HG02623 (cell line): ENCODE measurements around the gene NAA60.
"Not testable (repeated sequence)": the region's sequence is repeated elsewhere in the genome, so short reads cannot be mapped to it uniquely, and the experiment has no call there.

Source experiments
- ATAC-seq: cut with Tn5 transposase; IDR thresholded peaks from one replicate; pipeline ENCODE4 v1.9.1; 2021; ENCODE audit warnings: moderate library complexity; ENCODE audit not compliant: unreplicated experiment

Gene NAA60

GRCh38 chr16:3481696-3482658, 38.5 kb downstream of the NAA60 start:
- ATAC-seq = no peak

GRCh38 chr16:3482659-3483241, 39.3 kb downstream of the NAA60 start:
- no peak for ATAC-seq

DNA sequence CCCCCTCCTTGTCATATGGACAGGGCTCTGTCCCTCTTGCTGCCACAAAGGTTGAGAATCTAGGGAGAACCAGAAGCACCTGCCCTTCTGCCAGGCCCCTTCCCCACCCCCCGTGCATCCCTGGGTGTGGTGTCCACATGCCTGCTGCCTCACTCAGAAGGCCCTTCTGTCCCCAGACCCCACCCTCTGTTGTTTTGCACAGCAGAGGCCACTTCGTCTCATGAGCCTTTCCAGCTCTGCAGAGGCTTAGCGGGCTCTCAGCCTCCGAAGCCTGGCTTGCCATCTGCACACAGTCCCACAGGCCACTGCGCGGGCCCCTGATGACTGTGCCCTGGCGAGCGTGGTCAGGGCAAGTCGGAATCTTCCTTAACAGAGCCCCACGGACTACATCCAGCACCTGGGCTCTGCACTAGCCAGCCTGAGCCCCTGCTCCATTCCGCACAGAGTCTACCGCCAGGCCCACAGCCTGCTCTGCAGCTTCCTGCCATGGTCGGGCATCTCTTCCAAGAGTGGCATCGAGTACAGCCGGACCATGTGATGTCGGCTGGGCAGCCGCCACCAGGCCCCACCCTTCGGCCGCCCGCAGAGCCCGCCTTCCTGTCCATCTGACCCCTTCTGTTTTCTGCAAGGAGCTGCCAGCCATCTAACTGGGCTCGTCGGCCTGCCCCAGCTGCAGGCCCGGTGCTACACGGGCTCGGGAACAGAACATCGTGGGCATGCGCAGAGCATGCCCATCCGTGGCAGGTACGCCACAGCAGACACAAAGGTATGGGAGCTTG, 41.0 kb downstream of the NAA60 start:
- no peak for ATAC-seq

- no peak for ATAC-seq
Observed at GRCh38 chr16:3485097-3485745, 41.7 kb downstream of the NAA60 start.

- no peak for ATAC-seq
Observed at GRCh38 chr16:3485821-3486505, 42.5 kb downstream of the NAA60 start.

DNA sequence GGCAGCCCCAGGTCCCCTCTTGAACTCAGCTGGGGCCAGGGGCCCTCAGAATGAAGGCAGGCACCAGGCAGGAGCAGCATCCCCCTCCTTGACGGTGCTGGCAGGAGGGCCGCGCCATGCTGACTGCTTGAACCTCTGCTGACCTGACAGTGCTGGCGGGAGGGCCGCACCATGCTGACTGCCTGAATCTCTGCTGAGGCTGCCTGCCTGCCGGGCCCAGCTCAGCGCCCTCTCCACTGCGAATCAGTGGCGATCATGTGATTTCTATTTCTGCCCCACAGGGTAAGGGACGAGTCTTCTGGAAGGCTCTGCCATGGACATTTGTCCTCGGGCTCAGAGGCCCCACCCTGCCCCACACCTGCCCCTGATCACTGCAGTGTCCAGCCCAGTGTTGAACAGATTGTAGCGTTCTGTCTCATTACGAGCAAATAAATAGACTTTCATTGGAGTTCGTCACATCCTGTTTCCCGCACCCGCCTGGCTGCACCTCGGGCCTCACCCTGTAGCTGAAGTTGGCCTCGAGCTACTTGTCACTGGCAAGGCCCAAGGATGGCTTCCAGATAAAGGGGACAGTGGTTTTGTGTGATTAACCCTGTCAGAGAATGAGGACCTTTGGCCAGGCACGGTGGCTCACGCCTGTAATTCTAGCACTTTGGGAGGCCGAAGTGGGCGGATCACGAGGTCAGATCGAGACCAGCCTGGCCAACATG, 43.2 kb downstream of the NAA60 start:
- ATAC-seq = no peak

DNA sequence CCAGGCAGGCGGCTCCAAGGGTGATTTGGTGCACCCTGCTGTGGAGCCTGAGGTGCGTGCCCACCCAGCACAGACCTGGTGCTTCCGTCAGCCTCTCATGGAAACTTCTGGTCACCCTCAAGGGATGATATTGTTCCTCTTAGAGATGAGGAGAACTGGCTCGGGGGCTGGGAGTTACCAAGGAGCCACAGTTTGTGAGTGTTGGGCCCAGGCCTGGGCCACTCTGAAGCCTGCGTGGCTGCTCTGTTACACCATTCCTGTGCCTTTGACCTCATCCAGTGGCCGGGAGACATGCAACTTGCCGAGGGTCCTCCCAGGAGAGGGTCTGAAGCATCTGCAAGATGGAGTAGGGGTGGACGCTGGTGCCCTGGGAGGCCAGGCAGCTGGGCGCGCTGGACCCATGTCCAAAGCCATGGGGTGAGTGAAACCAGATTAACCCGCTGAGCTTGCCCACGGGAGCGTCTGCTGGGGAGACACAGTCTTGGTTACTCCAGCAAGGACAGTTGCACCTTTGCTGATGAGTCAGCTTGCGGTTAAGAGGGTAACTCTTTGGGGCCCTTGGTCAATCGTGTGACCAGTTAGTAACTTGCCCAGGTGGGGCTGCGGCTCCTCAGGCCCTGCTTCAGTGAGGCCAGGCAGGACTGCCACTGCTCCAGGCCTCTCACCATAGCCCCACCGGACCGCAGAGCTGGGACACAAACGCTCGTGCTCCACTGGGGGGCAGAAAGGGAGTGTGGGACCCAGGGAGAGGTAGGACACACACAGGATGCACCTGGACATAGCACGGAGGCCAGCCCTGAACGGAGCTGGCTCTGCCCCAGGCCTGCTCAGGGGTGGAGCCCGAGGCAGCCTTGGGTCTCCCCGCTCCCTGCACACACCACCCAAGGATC, 44.3 kb downstream of the NAA60 start:
- no peak for ATAC-seq

DNA sequence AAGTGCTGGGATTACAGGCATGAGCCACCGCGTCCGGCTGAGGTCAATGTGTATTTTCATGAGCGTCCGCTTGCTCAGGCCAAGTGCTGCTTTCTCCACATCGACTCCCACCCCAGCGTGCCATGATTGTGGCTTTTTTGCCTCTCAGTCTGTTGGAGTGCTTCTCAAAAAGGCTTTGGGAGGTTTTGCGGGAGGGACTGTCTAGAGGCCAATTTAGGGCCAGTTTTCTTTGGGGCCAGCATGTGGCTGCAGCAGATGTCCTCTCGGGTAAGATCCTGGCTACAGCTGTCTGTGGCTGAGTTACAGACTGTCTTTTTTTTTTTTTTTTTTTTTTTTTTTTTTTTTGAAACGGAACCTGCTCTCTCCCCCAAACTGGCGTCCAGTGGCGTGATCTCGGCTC, 45.3 kb downstream of the NAA60 start:
- ATAC-seq = no peak

GRCh38 chr16:3490911-3491629, 47.6 kb downstream of the NAA60 start:
- no peak for ATAC-seq

DNA sequence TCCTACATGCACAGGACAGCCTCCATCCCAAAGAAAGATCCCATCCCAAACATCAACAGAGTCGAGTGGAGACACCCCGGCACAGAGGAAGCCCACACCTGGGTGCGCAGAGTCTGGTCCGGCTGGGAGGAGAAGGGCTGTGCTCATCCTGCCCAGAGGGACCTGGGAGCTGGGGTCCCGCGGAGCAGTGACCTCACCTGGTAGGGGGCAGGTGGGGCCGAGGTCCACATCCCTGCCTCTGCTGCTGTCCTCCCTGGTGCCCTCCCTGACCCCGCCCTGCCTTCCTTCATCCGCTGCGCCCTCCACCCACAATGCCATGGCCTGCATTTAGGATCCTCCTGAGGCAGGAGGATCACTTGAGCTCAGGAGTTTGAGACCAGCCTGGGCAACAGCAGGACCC, 48.9 kb downstream of the NAA60 start:
- ATAC-seq = no peak

DNA sequence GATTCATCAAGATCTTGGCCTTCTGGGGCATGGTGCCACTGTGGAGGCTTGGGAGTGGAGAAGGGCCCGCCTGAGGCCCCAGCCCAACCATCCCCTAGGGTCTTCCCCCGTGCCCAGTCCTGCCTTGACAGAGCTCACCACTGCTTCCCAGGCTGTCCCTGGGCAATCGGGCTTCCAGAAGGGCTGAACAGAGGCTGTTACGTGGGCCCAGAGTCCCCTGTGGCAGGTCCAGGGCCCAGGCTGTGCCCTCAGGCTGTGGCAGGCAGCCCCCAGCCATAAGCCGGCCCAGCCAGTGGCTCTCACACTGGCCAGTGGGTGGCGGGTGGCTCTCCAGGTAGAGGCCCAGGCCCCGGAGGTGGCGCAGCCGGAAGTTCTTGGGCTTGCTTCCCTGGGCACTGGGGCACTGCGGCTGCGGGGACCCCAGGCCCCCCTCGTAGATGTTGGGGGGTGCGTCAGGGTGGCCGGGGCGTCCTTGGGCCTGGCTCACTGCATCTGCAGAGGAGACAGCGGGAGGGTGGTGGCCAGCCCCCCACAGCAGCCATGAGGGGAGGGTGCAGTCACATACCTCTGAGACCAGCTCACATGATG, 51.0 kb downstream of the NAA60 start:
- no peak for ATAC-seq

DNA sequence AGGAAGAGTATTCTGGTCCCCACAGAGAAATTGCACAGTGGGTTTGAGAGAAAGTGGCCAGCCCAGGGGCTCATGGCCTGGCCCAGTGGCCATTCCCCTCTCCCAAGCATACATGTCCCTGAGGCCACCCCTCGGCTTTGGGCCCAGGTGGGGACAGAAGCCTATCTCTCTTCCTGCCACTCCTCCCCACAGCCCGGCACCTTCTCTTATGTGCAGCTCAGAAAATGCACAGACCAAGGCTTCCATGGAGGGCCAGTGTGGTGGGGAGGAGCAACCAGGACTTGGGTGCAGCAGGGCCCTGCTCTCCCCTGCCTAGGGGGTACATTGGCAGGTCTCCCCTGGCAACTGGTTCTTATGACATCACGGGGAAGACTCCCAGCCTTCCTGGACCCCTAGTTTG, 51.7 kb downstream of the NAA60 start, which contains the start of gene C16orf90:
C16orf90 (minus strand) TSS at position 314 of the 400 bp plus-strand sequence; CDS start at position 246, 68 bp downstream.
- ATAC-seq = no peak

- ATAC-seq = no peak
Observed at GRCh38 chr16:3496386-3496785, 52.9 kb downstream of the NAA60 start.

- ATAC-seq = no peak
Observed at GRCh38 chr16:3497771-3498170, 54.3 kb downstream of the NAA60 start.

DNA sequence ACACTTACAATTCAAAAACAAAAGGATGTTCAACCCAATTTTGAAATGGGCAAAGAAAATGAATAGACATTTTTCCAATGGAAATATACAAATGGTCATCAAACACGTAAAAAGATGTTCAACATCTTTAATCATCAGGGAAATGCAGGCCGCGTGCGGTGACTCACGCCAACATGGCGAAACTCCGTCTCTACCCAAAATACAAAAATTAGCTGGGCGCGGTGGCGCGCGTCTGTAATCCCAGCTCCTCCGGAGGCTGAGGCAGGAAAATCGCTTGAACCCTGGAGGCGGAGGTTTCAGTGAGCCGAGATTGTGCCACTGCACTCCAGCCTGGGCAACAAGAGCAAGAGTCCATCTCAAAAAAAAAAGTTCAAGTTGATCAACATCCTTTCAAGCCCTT, 55.5 kb downstream of the NAA60 start:
- ATAC-seq = no peak

- not testable (repeated sequence) for ATAC-seq
Observed at GRCh38 chr16:3501412-3501761, 57.9 kb downstream of the NAA60 start.

DNA sequence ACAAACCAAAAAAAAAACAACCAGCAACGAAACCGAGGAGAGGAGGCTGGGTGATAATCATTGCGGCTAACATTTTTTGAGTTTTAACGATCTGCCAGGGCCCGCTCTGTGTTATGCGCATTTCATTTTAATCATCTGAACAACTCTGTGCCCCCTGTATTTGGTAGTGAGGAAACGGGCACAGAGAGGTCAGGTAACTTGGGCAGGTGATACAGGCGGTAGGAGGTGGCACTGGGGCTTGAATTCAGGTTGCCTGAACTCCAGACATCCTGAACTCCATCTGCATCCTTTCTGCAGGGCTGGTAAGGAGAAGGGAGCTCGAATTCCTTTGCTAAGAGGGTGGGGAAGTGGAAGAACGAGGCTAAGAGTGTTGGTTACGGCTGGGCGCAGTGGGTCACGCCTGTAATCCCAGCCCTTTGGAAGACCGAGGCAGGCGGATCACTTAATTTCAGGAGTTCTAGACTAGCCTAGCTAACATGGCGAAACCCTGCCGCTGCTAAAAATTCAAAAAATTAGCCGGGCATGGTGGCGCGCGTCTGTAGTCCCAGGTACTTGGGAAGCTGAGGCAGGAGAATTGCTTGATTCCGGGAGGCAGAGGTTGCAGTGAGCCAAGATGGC, 58.4 kb downstream of the NAA60 start:
- ATAC-seq = no peak
